Heart left ventricle (tissue), 16 donors: ENCODE measurements around the gene CCNT2. TPM values are rescaled to one million over a fixed set of nuclear protein-coding genes. Genes with fewer than 3 reads are reported as not detected.

Source experiments
- ATAC-seq, 4 donors: fragments of 200-7000 bp; cut with Tn5 transposase; one replicate each; pipeline ENCODE4 v1.9.1; 2020 to 2022; ENCODE audit warnings: moderate library complexity in 4 of 4, mild to moderate bottlenecking in 3 of 4, moderate number of reproducible peaks in 1 of 4
- DNase-seq, 5 donors: peaks; one replicate each; pipeline ENCODE4 v3.0.0-alpha.2; 2020
- H3K27ac ChIP-seq, 12 donors: fragments of 200-600 bp; sonication (generic) in 4 of 12; one replicate each; pipeline versions ENCODE4 v1.5.0 to v1.8.0; 2016 to 2022; ENCODE audit warnings: mild to moderate bottlenecking in 2 of 12
- H3K27me3 ChIP-seq, 9 donors: fragments of 200-600 bp; sonication (generic) in 2 of 9; one replicate each; pipeline versions ENCODE4 v1.5.1 to v1.8.0; 2016 to 2022; ENCODE audit warnings: mild to moderate bottlenecking in 3 of 9
- H3K36me3 ChIP-seq, 9 donors: fragments of 200-600 bp; sonication (generic) in 2 of 9; one replicate each; pipeline versions ENCODE4 v1.5.0 to v1.8.0; 2018 to 2022; ENCODE audit warnings: mild to moderate bottlenecking in 2 of 9
- H3K4me1 ChIP-seq, 12 donors: fragments of 200-600 bp; sonication (generic) in 4 of 12; one replicate each; pipeline versions ENCODE4 v1.5.0 to v1.8.0; 2016 to 2022; ENCODE audit warnings: mild to moderate bottlenecking in 3 of 12
- H3K4me3 ChIP-seq, 12 donors: fragments of 200-600 bp; sonication (generic) in 4 of 12; one replicate each; pipeline versions ENCODE4 v1.5.0 to v1.8.0; 2017 to 2022; ENCODE audit warnings: mild to moderate bottlenecking in 9 of 12, moderate library complexity in 4 of 12
- H3K9me3 ChIP-seq, 12 donors: fragments of 200-600 bp; sonication (generic) in 4 of 12; one replicate each; pipeline versions ENCODE4 v1.5.0 to v1.8.0; 2016 to 2022; ENCODE audit warnings: mild to moderate bottlenecking in 1 of 12
- POLR2A ChIP-seq, 2 donors: fragments of 450-650 bp; IDR thresholded peaks; one replicate each; pipeline ENCODE4 v1.6.1; 2017; ENCODE audit warnings: antibody characterized with exemption in 2 of 2, mild to moderate bottlenecking in 2 of 2, moderate library complexity in 2 of 2
- WGBS, 4 donors: extraction: QIAGEN DNeasy Blood & Tissue Kit in 2 of 4; methylation state at CpG; one replicate each; pipeline versions ENCODE4 v1.1.5 to v1.1.7; 2013 to 2018; 5-methylcytosine and 5-hydroxymethylcytosine counted together
- intact Hi-C, 10 donors: fragments of 100-400 bp; cut with DNase I; formaldehyde crosslinking; loops; one replicate each; pipeline versions ENCODE4 v1.11.1 to v1.14.2; 2022
- polyA plus RNA-seq, 2 donors: library from polyadenylated mRNA; stranded (reverse); fragments of 200-250 nt; gene quantifications; one replicate each; pipeline ENCODE4 v1.2.3, GENCODE V29; 2013
- total RNA-seq, 9 donors: library from RNA; depleted of rRNA in 2 of 9; stranded (reverse); fragments of >200 nt in 2 of 9; fragmentation: NEBNext Ultra II Directional in 3 of 9; extraction: Animal tissue kit (Norgen Biotek cat#: 25700) in 3 of 9; gene quantifications; one replicate each; pipeline versions ENCODE4 v1.1.0 to v1.2.4, GENCODE V29; 2016 to 2023
- TF ChIP-seq, protein P1 (sequence below), 12 donors: fragments of 200-600 bp; sonication (generic) in 4 of 12; IDR thresholded peaks; one replicate each; pipeline versions ENCODE4 v1.5.0 to v1.8.0; 2018 to 2022; ENCODE audit warnings: antibody characterized with exemption in 12 of 12, mild to moderate bottlenecking in 5 of 12
- donor health status: ischemic (EF 13 %, LVEDD 7.1; RV severe dilation, severe dysfunction).
- donor health status: healthy with polysubstance abuse.
- donor health status: DM: no; HTN: yes; CAD: no.
- donor health status: DM: no; HTN: no; CAD: no.
- donor health status: ischemic (EF 25% LVEDD 6.9; RV normal size, moderate dysfunction).
- donor health status: ischemic (EF 25% LVEDD 5.7; RV mildly dilated, moderate dysfunction).
- donor health status: healthy.
- donor health status: DM: yes; HTN: yes; CAD: no.
- donor health status: ischemic (EF 35%, LVEDD 5.7; RV mildly dilated, moderate dysfunction).
- donor health status: nonischemic (EF 11% LVEDD 7.7; RV severe dilation, severe dysfunction).
- donor health status: DM: yes; HTN: yes; CAD: no.
- donor health status: PGD.
- donor health status: ischemic (EF 29% LVEDD 5.4; RV normal size, mild dysfunction).
- donor health status: nonischemic (EF 23%, LVEDD 6.1; RV moderate dilation, normal function).

The CCNT2 gene
- total and polyA plus RNA-seq, 11 donors: 6.7 to 26.8 (median 19.2) TPM

DNA sequence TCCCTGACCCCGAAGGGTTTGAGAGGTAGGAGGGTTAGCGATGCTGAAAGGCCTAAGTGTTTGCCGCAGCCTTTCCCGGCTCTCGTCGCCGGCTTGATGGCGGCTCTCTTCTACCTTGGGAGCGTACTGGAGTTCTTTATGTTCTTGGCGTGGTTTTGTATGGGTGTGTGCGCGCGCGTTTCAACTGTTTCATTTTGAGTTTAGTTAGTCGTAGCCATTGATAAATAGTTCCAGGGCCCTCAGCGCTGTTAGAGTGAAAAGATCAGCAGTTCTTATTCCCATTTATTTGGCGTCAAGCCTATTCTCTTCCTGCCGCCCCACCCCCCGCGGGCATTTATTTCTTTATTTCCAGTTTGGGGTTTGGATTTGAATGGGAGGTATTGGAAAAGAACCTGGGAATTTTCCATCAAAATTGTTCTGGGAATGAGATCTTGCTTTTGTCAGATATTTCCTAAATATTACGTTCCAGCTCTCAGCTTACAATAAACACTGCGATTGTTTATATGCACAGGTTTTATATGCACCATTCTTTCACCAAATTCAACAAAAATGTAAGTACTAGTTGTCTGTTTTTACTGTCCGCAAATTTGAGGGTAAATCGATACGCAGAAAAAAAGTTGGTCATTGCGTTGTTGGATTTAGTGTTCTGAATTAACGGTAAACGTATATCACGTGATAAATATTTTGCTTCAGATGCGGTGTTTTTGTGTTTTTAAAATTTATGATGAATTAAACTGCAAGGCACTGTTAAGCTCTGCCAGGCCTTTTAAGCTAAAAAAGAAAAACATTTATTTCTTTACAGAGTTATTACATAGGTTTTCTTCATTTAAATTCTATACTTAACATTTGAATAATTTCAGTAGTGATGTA, 954 bp downstream of the CCNT2 start:
- H3K27ac ChIP-seq: peak overlapping the region; percentile 83 to 99 (median 98)
- 1 to 2% (median 2%) methylated on average over 30 of the region's 30 CpGs for WGBS, 4 donors
- DNase-seq (peak in 2 of 5 donors; percentile 17 to 44), ATAC-seq (peak in 2 of 4 donors; percentile 0 to 5)
- peaks cover 0 to 14% (median 0%) of the 10 kb centered on the region in 9 donors for H3K36me3 ChIP-seq
- H3K9me3 ChIP-seq: no peaks in the 10 kb centered on the region
- peak overlapping the region; percentile 38 to 95 (median 89) for H3K4me3 ChIP-seq
- no peaks in the 10 kb centered on the region for H3K27me3 ChIP-seq
- intact Hi-C loops: loop anchor here in 3 of 10 donors (5.0 kb wide), 2 partner anchors 147 to 613 kb away; partner anchors contain the start of genes R3HDM1 (in 3 of the 3) and ZRANB3 (in 3 of the 3)
- H3K4me1 ChIP-seq: peaks cover 8 to 57% (median 47%) of the 10 kb centered on the region in 12 donors
- TF ChIP-seq, protein P1, sequence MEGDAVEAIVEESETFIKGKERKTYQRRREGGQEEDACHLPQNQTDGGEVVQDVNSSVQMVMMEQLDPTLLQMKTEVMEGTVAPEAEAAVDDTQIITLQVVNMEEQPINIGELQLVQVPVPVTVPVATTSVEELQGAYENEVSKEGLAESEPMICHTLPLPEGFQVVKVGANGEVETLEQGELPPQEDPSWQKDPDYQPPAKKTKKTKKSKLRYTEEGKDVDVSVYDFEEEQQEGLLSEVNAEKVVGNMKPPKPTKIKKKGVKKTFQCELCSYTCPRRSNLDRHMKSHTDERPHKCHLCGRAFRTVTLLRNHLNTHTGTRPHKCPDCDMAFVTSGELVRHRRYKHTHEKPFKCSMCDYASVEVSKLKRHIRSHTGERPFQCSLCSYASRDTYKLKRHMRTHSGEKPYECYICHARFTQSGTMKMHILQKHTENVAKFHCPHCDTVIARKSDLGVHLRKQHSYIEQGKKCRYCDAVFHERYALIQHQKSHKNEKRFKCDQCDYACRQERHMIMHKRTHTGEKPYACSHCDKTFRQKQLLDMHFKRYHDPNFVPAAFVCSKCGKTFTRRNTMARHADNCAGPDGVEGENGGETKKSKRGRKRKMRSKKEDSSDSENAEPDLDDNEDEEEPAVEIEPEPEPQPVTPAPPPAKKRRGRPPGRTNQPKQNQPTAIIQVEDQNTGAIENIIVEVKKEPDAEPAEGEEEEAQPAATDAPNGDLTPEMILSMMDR (IDR thresholded peaks at IDR 0.05): no peak
- TF ChIP-seq POLR2A (IDR thresholded peaks at IDR 0.05): no peak

DNA sequence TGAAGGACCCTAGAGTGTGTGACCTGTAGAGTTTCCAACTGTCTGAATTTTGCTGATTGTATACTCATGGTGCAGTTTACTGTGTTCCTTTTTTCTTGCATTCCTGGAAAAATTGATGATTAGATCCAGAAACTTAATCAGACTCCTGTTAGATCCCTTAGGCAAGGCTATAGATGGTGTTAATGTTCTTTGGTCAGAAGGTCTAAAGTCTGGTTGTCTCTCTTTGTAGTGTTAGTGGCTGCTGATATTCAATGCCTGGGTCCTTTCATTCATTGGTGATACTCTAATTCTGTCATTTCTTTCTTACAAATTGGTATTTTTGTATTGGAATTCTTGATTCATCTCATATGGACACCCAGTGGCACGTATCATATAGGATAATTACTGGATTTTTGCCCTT, 6.3 kb downstream of the CCNT2 start:
- ATAC-seq: no peak

DNA sequence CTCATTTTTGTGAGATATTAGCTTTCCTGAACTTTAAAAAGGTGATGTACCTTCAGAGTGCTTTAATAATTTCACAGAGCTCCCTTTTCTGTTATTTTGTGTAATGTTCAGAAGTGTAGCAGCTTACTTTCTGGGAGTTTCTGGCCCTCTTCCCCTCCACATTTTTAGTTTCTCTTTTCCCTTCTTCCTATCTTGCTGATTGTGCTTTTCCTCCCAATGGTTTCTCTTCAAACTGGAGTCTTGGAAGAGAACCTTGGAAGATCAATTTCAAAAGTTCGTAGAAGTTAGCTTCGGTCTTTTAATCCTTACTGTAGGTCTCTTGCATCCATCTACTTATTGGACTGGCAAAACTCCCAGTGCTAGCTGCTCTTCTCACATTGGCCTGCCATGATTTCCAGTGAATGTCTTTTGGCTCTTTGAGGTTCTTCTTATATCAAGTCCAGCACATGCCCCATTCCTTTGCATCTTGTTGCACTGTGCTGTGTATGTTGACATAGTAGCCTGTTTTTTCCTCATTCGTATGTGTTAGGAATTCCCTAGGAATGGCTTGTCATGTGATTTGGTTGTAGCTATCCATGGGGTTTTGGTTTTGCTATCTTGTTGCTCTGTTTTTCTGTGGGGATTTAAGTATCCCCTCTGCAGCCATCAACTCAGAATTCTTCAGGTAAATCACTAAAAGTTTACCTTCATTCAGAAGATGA, 7.8 kb downstream of the CCNT2 start:
- Histone ChIP-seq H3K36me3 (peaks cover 0 to 28% (median 5%) of the 10 kb centered on the region in 9 donors), H3K27ac (peak overlapping the region in 2 of 12 donors; percentile 2 to 47), H3K4me3 (no peak overlapping the region), H3K9me3 (no peaks in the 10 kb centered on the region), H3K27me3 (no peaks in the 10 kb centered on the region), H3K4me1 (peaks cover 3 to 81% (median 63%) of the 10 kb centered on the region in 12 donors)
- TF ChIP-seq POLR2A (IDR thresholded peaks at IDR 0.05): no peak
- TF ChIP-seq, protein P1 (IDR thresholded peaks at IDR 0.05): no peak
- no peak for DNase-seq
- 67 to 75% (median 69%) methylated on average over 3 of the region's 3 CpGs for WGBS, 4 donors
- intact Hi-C loops: no loop called here
- ATAC-seq: no peak

More for the DNA sequence above, 6.3 kb downstream of the CCNT2 start:
- no peak for TF ChIP-seq POLR2A (IDR thresholded peaks at IDR 0.05)
- TF ChIP-seq, protein P1 (IDR thresholded peaks at IDR 0.05): no peak
- peaks cover 8 to 89% (median 74%) of the 10 kb centered on the region in 12 donors for H3K4me1 ChIP-seq
- H3K9me3 ChIP-seq: no peaks in the 10 kb centered on the region
- no peaks in the 10 kb centered on the region for H3K27me3 ChIP-seq
- intact Hi-C loops: no loop called here
- no peak overlapping the region for H3K4me3 ChIP-seq
- no peak overlapping the region for H3K27ac ChIP-seq
- no peak for DNase-seq
- 91 to 98% (median 97%) methylated on average over 1 of the region's 1 CpG for WGBS, 4 donors
- H3K36me3 ChIP-seq: peaks cover 0 to 28% (median 5%) of the 10 kb centered on the region in 9 donors

- Histone ChIP-seq H3K4me1 (peaks cover 3 to 81% (median 56%) of the 10 kb centered on the region in 12 donors), H3K27me3 (no peaks in the 10 kb centered on the region), H3K27ac (no peak overlapping the region), H3K36me3 (peaks cover 0 to 28% (median 6%) of the 10 kb centered on the region in 9 donors), H3K4me3 (no peak overlapping the region), H3K9me3 (no peaks in the 10 kb centered on the region)
- intact Hi-C loops: no loop called here
- no peak for DNase-seq
- peak in 3 of 4 donors; percentile 32 to 52 (median 45) for ATAC-seq
- 84 to 93% (median 92%) methylated on average over 3 of the region's 3 CpGs for WGBS, 4 donors
- TF ChIP-seq POLR2A (IDR thresholded peaks at IDR 0.05): no peak
- TF ChIP-seq, protein P1 (IDR thresholded peaks at IDR 0.05): no peak
These were observed 8.6 kb downstream of the CCNT2 start for GRCh38 chr2:134927195-134927594.
